Measurements from ENCODE around the gene PP2D1.
"Not testable (repeated sequence)": the region's sequence is repeated elsewhere in the genome, so short reads cannot be mapped to it uniquely, and the experiment has no call there.

Gene PP2D1

GRCh38 chr3:20012164-20012563 is at the start of gene PP2D1:
Gene PP2D1 (minus strand): TSS chr3:20012264. CDS start chr3:20012072, 192 bp downstream.
- DNase-seq (ENCODE audit: low read depth in 3 of 3, low spot score in 1 of 3): no peak

GRCh38 chr3:20060974-20061685 is 49.1 kb upstream of the PP2D1 start:
- no peak for DNase-seq (ENCODE audit: low read depth in 3 of 3, low spot score in 1 of 3)

GRCh38 chr3:20059929-20060328 is 47.9 kb upstream of the PP2D1 start:
- DNase-seq (ENCODE audit: low read depth in 3 of 3, low spot score in 1 of 3): no peak

GRCh38 chr3:20057612-20058180 is 45.6 kb upstream of the PP2D1 start:
- DNase-seq (ENCODE audit: low read depth in 3 of 3, low spot score in 1 of 3): no peak

- DNase-seq (ENCODE audit: low read depth in 3 of 3, low spot score in 1 of 3): no peak
Observed at GRCh38 chr3:20056725-20057611, 44.9 kb upstream of the PP2D1 start.

GRCh38 chr3:20055842-20056241 is 43.8 kb upstream of the PP2D1 start:
- DNase-seq (ENCODE audit: low read depth in 3 of 3, low spot score in 1 of 3): no peak

- no peak for DNase-seq (ENCODE audit: low read depth in 3 of 3, low spot score in 1 of 3)
Observed at GRCh38 chr3:20055020-20055775, 43.1 kb upstream of the PP2D1 start.

- DNase-seq (ENCODE audit: low read depth in 3 of 3, low spot score in 1 of 3): peak in 1 of 3 donors; percentile 41
Observed at GRCh38 chr3:20054549-20054987, 42.5 kb upstream of the PP2D1 start.

GRCh38 chr3:20052851-20053250 is 40.8 kb upstream of the PP2D1 start:
- no peak for DNase-seq (ENCODE audit: low read depth in 3 of 3, low spot score in 1 of 3)

GRCh38 chr3:20051123-20051806 is 39.2 kb upstream of the PP2D1 start:
- DNase-seq (ENCODE audit: low read depth in 3 of 3, low spot score in 1 of 3): no peak

- no peak for DNase-seq (ENCODE audit: low read depth in 3 of 3, low spot score in 1 of 3)
Observed at GRCh38 chr3:20047976-20048883, 36.2 kb upstream of the PP2D1 start.

GRCh38 chr3:20047341-20047779 is 35.3 kb upstream of the PP2D1 start:
- DNase-seq (ENCODE audit: low read depth in 3 of 3, low spot score in 1 of 3): no peak

GRCh38 chr3:20046556-20046955 is 34.5 kb upstream of the PP2D1 start:
- no peak for DNase-seq (ENCODE audit: low read depth in 3 of 3, low spot score in 1 of 3)

GRCh38 chr3:20045141-20045540 is 33.1 kb upstream of the PP2D1 start:
- DNase-seq (ENCODE audit: low read depth in 3 of 3, low spot score in 1 of 3): not testable (repeated sequence)

- no peak for DNase-seq (ENCODE audit: low read depth in 3 of 3, low spot score in 1 of 3)
Observed at GRCh38 chr3:20043825-20044224, 31.8 kb upstream of the PP2D1 start.

GRCh38 chr3:20043396-20043795 is 31.3 kb upstream of the PP2D1 start:
- no peak for DNase-seq (ENCODE audit: low read depth in 3 of 3, low spot score in 1 of 3)

GRCh38 chr3:20042331-20042730 is 30.3 kb upstream of the PP2D1 start:
- no peak for DNase-seq (ENCODE audit: low read depth in 3 of 3, low spot score in 1 of 3)

- DNase-seq (ENCODE audit: low read depth in 3 of 3, low spot score in 1 of 3): peak in 2 of 3 donors; percentile 42 to 56
Observed at GRCh38 chr3:20041197-20041780, 29.2 kb upstream of the PP2D1 start.

Measured in stimulated activated CD4-positive, alpha-beta T cell treated with anti-CD3 and anti-CD28 coated beads, TNF-alpha, amount 100 ng/mL, for 1 hour (primary cell).